NB4 (cell line): ENCODE results near the gene CCDC88C.
A peak's percentile ranks its signal among the peaks of the same experiment; 100 is the strongest.

Experiments
- DNase-seq: peaks from one replicate; pipeline ENCODE4 v3.0.0; 2010; ENCODE audit warnings: low read depth
- H3K4me3 ChIP-seq: one replicate; pipeline ENCODE4 v1.5.1; 2011; ENCODE audit warnings: mild to moderate bottlenecking, low read depth, low read length, moderate library complexity
- MYC ChIP-seq: IDR thresholded peaks from 2 replicates; pipeline ENCODE4 v1.6.1; 2011; ENCODE audit warnings: low read depth, low read length
- POLR2A ChIP-seq: IDR thresholded peaks from 2 replicates; pipeline ENCODE4 v1.6.1; 2011; ENCODE audit warnings: mild to moderate bottlenecking; ENCODE audit not compliant: insufficient read length; ENCODE audit errors: extremely low read depth
- TF ChIP-seq, protein P1 (sequence below): IDR thresholded peaks from 2 replicates; pipeline ENCODE4 v1.6.1; 2011; ENCODE audit warnings: low read depth, low read length
- TF ChIP-seq, protein P2 (sequence below): IDR thresholded peaks from one replicate; pipeline ENCODE4 v1.5.1; 2012; ENCODE audit warnings: low read depth, low read length

Gene CCDC88C

DNA sequence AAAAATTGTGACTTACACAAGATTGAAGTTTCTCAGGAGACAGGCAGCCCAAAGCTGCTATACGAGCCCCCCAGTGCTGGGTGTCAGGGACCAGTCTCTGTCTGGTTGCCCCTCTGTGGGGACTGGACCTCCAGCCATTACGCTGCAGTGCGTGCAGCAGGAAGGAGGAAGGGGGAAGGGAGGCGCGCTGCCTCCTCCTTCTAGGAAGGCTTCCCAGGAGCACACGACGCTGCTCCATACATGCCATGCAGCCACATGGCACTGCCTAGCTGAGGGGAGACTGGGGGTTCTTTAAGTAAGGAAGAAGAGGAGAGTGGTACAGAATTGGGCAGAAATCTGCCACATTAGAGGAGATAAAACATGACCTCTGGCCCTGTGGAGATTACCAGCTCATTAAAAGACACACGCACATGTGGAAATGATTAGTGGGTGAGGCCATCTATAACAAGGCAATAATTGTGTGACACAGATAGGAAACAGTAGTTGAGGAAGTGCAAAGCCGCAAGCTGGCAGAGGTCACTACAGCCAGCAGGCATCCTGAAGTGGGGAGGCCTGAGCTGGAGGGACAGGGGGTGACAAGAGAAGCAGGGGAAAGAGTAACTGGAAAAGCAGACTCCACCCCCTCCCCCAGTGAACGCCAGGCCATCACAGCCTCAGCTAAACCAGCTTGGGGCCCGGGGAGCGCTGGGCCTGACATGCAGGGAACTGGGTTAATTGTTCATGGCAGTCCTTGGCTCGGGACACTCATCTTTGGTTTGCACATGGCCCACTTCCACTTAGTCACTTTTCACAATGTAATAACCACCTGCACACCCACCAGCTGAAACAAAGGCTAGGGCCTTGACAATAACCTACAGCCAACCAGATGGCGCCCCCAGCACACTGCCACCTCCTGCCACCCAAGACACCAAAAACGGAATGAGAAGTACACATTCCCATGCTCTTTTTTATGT is 39.6 kb downstream of the CCDC88C start:
- TF ChIP-seq, protein P1, sequence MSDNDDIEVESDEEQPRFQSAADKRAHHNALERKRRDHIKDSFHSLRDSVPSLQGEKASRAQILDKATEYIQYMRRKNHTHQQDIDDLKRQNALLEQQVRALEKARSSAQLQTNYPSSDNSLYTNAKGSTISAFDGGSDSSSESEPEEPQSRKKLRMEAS, result no peak
- TF ChIP-seq, protein P2, sequence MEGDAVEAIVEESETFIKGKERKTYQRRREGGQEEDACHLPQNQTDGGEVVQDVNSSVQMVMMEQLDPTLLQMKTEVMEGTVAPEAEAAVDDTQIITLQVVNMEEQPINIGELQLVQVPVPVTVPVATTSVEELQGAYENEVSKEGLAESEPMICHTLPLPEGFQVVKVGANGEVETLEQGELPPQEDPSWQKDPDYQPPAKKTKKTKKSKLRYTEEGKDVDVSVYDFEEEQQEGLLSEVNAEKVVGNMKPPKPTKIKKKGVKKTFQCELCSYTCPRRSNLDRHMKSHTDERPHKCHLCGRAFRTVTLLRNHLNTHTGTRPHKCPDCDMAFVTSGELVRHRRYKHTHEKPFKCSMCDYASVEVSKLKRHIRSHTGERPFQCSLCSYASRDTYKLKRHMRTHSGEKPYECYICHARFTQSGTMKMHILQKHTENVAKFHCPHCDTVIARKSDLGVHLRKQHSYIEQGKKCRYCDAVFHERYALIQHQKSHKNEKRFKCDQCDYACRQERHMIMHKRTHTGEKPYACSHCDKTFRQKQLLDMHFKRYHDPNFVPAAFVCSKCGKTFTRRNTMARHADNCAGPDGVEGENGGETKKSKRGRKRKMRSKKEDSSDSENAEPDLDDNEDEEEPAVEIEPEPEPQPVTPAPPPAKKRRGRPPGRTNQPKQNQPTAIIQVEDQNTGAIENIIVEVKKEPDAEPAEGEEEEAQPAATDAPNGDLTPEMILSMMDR, result no peak
- no peak for TF ChIP-seq MYC
- TF ChIP-seq POLR2A, result no peak
- DNase-seq, result peak; percentile 49
- no peak overlapping the region for H3K4me3 ChIP-seq

DNA sequence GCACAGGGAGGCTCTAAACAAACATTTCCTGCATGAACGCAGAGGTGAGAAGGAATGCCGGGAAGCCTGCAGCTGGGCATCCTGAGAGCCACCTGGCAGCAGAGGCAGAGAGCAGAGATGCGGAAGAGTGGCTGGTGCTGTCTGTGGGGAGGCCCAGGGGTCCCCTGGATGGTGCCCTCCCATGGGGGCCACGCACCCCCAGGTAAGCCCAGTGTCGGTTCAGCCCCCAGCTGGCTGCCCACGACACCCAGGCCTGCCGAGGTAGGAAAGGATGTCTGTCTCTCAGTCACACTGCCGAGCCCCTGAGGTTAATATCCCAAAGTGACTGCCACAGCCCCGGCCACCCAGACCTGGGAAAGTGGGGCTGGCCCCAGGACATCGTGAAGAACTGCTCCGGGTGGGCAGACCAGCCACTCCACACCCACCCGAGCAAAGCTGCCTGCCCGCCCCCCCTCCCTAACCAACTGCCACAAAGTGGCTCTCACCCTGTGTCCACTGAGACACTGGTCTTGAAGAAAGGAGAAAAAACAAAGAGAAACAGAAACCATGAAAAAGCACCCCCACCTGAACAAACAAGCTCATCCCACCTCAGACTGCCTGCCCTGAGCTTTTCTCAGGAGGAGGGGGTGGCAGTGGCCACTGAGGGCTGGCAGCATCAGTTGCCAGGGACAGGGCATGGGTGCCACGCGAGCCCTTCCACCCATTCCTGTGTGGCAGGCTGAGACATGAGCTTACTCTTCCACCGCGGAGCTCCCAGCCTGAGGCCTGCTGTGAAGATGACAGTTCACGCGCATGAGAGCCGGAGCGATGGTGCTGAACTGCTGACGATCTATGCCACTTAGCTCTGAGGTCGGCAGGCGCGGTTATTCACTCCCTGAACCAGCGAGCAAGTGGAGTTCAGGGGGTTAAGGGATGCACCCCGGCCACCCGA is 40.8 kb downstream of the CCDC88C start:
- TF ChIP-seq, protein P1, result no peak
- TF ChIP-seq POLR2A (no peak), MYC (no peak)
- TF ChIP-seq, protein P2, result no peak
- no peak overlapping the region for H3K4me3 ChIP-seq
- DNase-seq, result no peak

DNA sequence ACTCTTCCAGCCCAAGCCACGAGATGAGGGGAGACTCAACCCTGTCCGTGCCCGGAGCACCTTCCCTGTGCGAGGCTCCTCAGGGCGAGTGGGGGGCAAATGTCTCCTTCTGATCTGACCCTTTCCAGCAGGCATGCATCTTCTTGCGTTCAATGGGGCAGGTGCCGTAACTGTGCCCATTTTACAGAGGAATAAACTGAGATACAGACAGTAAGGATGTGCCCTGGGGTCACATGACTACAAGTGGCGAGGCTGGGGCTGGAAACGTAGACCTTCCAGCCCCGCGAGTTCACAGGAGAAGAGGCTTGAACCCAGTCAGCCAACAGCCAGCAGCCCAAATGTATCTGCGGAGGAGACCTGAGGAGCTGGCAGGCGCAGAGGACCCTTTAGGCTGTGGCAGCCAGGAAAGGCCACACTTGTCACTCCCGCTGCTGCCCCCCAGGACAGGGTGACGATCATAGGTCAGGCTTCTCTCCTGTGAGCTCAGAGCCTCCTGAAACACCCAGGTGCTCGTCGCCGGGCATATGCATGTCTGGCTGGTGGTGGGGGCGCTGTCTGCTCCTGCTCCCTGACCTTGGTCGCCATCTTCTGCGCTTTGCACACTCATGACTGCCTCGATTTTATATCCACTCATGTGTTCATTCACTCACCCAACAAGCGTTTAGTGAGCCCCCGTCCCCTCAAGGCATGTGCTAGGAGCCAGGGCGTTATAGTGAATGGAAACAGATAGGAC is 41.7 kb downstream of the CCDC88C start:
- TF ChIP-seq, protein P2, result no peak
- TF ChIP-seq MYC, result no peak
- TF ChIP-seq POLR2A, result no peak
- TF ChIP-seq, protein P1, result no peak
- no peak for DNase-seq
- no peak overlapping the region for H3K4me3 ChIP-seq

DNA sequence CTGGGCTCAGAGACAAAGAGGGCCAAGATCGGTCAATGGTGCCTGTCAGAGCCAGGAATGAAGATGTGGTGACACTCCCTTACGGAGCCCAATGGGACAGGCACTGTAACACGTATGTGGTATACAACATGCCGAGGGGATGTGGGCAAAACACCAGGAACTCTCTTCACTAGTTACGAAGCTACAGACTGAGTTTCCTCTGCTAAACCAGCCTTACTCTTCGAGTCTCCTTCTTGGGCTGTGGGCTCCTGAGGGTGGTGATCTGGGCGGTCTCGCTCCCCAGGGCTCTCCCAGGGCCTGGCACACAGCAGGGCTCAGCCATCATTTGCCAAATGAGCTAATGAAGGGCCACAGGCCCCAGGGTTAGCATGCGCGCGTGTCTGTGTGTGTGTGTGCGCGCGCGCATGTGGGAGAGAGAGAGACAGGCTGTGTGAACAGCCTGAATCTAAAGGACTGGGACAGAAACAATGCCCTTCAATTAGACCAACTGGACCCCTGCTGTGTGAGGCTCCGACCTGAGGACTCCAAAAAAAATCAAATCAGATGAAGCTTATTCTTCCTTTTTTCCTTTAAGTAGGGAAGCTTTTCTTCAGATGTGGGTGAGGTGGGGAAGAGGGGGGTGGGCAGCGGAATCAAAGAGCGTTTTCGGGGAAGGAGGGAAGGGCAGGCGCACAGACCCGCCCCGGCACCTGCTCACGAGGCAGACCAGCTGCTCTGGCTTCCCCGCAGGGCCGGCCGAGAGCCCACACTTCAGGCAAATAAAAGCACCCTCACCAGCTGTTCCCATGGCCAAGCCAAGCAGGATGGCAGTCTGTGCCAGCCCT is 42.5 kb downstream of the CCDC88C start:
- no peak overlapping the region for H3K4me3 ChIP-seq
- TF ChIP-seq POLR2A, result no peak
- DNase-seq, result no peak

DNA sequence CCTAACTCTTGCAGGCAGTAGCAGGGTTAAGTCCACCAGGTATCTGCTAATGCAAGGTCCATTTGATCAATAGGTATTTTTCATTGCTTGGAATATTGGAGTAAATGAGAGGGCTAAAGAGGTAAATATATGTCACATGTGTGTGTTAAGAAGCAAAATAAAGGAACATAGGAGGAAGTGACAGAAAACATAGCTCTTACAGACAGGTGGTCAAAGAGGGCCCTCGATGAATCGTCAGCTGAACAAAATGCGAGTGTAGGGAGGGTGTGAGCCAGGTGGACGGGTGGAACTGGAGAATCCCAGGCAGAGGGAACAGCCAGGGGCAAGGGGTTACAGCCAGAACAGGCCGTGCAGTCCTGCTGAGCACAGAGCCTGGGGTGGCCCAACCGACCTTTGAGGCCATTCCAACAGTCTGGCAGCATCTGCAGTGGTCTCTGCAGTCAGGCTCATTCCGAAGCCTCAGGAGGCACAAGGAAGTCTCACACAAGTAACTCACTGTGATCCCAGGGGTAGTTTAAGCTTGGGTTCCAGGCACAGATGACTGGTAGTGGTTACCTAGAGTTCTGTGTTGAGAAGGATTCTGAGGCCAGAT is 43.2 kb downstream of the CCDC88C start:
- H3K4me3 ChIP-seq, result no peak overlapping the region

More for the DNA sequence above, 43.2 kb downstream of the CCDC88C start:
- no peak for DNase-seq
- TF ChIP-seq, protein P1, result no peak
- no peak for TF ChIP-seq POLR2A
- TF ChIP-seq MYC, result no peak
- TF ChIP-seq, protein P2, result no peak
